ENCODE measurements around the gene ZNF320. TPM values are rescaled to one million over a fixed set of nuclear protein-coding genes. Genes with fewer than 3 reads are reported as not detected.
"Not testable (repeated sequence)": the region's sequence is repeated elsewhere in the genome, so short reads cannot be mapped to it uniquely, and the experiment has no call there.

Gene ZNF320
- total RNA-seq, 1 donor from 2014 or later = 11.1 TPM

GRCh38 chr19:52922841-52923777 lies 25.7 kb upstream of the ZNF320 start, which contains the start of gene ZNF888:
ZNF888 (minus strand) TSS chr19:52923428; CDS start chr19:52917873, 5,555 bp downstream.
- Histone ChIP-seq H3K36me3 (peaks cover 4% of the 10 kb centered on the region), H3K4me1 (peaks cover 25% of the 10 kb centered on the region), H3K27me3 (ENCODE audit: low read depth) (no peaks in the 10 kb centered on the region), H3K27ac (replicated peaks) (peak within 1 kb of the TSS; percentile 77), H3K9me3 (replicated peaks) (no peaks in the 10 kb centered on the region), H3K4me3 (peak within 1 kb of the TSS; percentile 70)
- intact Hi-C loops (cut with micrococcal nuclease) = no loop called here
- peak; percentile 89 for DNase-seq
- TF ChIP-seq CTCF (IDR thresholded peaks at IDR 0.05; ENCODE audit: borderline replicate concordance) = no peak

GRCh38 chr19:52917531-52917930 lies 20.1 kb upstream of the ZNF320 start:
- TF ChIP-seq CTCF (IDR thresholded peaks at IDR 0.05; ENCODE audit: borderline replicate concordance) = no peak
- H3K36me3 ChIP-seq = peaks cover 29% of the 10 kb centered on the region
- no peaks in the 10 kb centered on the region for H3K9me3 ChIP-seq (replicated peaks)
- no peak overlapping the region for H3K4me3 ChIP-seq
- intact Hi-C loops (cut with micrococcal nuclease) = no loop called here
- H3K27ac ChIP-seq (replicated peaks) = no peak overlapping the region
- no peak for DNase-seq
- peaks cover 4% of the 10 kb centered on the region for H3K4me1 ChIP-seq
- no peaks in the 10 kb centered on the region for H3K27me3 ChIP-seq (ENCODE audit: low read depth)

- H3K4me1 ChIP-seq = no peaks in the 10 kb centered on the region
- TF ChIP-seq CTCF (IDR thresholded peaks at IDR 0.05; ENCODE audit: borderline replicate concordance) = no peak
- H3K27me3 ChIP-seq (ENCODE audit: low read depth) = no peaks in the 10 kb centered on the region
- intact Hi-C loops (cut with micrococcal nuclease) = no loop called here
- peaks cover 70% of the 10 kb centered on the region for H3K36me3 ChIP-seq
- peaks cover 2% of the 10 kb centered on the region for H3K9me3 ChIP-seq (replicated peaks)
- no peak for DNase-seq
- H3K4me3 ChIP-seq = no peak overlapping the region
- no peak overlapping the region for H3K27ac ChIP-seq (replicated peaks)
These were observed 13.2 kb upstream of the ZNF320 start for GRCh38 chr19:52910648-52911047.

- H3K27me3 ChIP-seq (ENCODE audit: low read depth); H3K27ac ChIP-seq (replicated peaks); H3K9me3 ChIP-seq (replicated peaks); DNase-seq; H3K4me3 ChIP-seq; intact Hi-C loops (cut with micrococcal nuclease); H3K4me1 ChIP-seq: not testable (repeated sequence)
- H3K36me3 ChIP-seq = peaks cover 34% of the 10 kb centered on the region
These were observed 6.8 kb upstream of the ZNF320 start for GRCh38 chr19:52904052-52904780.

- no peak for DNase-seq
These were observed 4.4 kb upstream of the ZNF320 start for GRCh38 chr19:52901842-52902241.

GRCh38 chr19:52898596-52898995 lies 1.2 kb upstream of the ZNF320 start:
- H3K27ac ChIP-seq (replicated peaks); H3K4me3 ChIP-seq; H3K9me3 ChIP-seq (replicated peaks); DNase-seq; intact Hi-C loops (cut with micrococcal nuclease); H3K27me3 ChIP-seq (ENCODE audit: low read depth); H3K36me3 ChIP-seq: not testable (repeated sequence)
- peaks cover 23% of the 10 kb centered on the region for H3K4me1 ChIP-seq

More at GRCh38 chr19:52901842-52902241, 4.4 kb upstream of the ZNF320 start:
- Histone ChIP-seq H3K4me3 (no peak overlapping the region), H3K27ac (replicated peaks) (no peak overlapping the region), H3K9me3 (replicated peaks) (no peaks in the 10 kb centered on the region), H3K36me3 (peaks cover 10% of the 10 kb centered on the region), H3K27me3 (ENCODE audit: low read depth) (no peaks in the 10 kb centered on the region), H3K4me1 (peaks cover 12% of the 10 kb centered on the region)
- TF ChIP-seq CTCF (IDR thresholded peaks at IDR 0.05; ENCODE audit: borderline replicate concordance) = no peak
- intact Hi-C loops (cut with micrococcal nuclease) = no loop called here
